NK-92 treated with Interleukin-12 subunit alpha and Interleukin-12 subunit beta, amount 100 ng/mL, for 24 hours (cell line): ENCODE results near the gene TET2.

Experiments used
- DNase-seq: peaks from one replicate; lab custom pipeline; 2025; lab: John Stamatoyannopoulos, UW

TET2 gene

GRCh38 chr4:105234582-105234981, 87.9 kb downstream of the TET2 start:
- no peak for DNase-seq

GRCh38 chr4:105236202-105236915, 89.7 kb downstream of the TET2 start:
- DNase-seq, result no peak

- DNase-seq, result no peak
Measured at GRCh38 chr4:105236916-105237311, 90.2 kb downstream of the TET2 start.

- DNase-seq, result no peak
Measured at GRCh38 chr4:105240037-105240436, 93.4 kb downstream of the TET2 start.

- no peak for DNase-seq
Measured at GRCh38 chr4:105241451-105241850, 94.8 kb downstream of the TET2 start.

GRCh38 chr4:105243446-105243845, 96.8 kb downstream of the TET2 start:
- no peak for DNase-seq

- DNase-seq, result no peak
Measured at GRCh38 chr4:105246712-105247111, 100.0 kb downstream of the TET2 start.

GRCh38 chr4:105248613-105249012, 101.9 kb downstream of the TET2 start:
- DNase-seq, result no peak

GRCh38 chr4:105257817-105258495, 111.3 kb downstream of the TET2 start:
- DNase-seq, result no peak

GRCh38 chr4:105265689-105266088, 119.0 kb downstream of the TET2 start:
- DNase-seq, result no peak

GRCh38 chr4:105267280-105267679, 120.6 kb downstream of the TET2 start:
- DNase-seq, result no peak

- no peak for DNase-seq
Measured at GRCh38 chr4:105272002-105272401, 125.3 kb downstream of the TET2 start.

- DNase-seq, result no peak
Measured at GRCh38 chr4:105273230-105273629, 126.6 kb downstream of the TET2 start.

GRCh38 chr4:105274090-105274489, 127.4 kb downstream of the TET2 start:
- DNase-seq, result no peak

- no peak for DNase-seq
Measured at GRCh38 chr4:105274504-105274903, 127.8 kb downstream of the TET2 start.

- DNase-seq, result no peak
Measured at GRCh38 chr4:105276361-105277104, 129.9 kb downstream of the TET2 start.

GRCh38 chr4:105277702-105278101, 131.0 kb downstream of the TET2 start:
- DNase-seq, result no peak

- DNase-seq, result no peak
Measured at GRCh38 chr4:105279314-105279713, 132.6 kb downstream of the TET2 start.

GRCh38 chr4:105280338-105281123, 133.9 kb downstream of the TET2 start:
- no peak for DNase-seq

- DNase-seq, result no peak
Measured at GRCh38 chr4:105281124-105281415, 134.4 kb downstream of the TET2 start.

- no peak for DNase-seq
Measured at GRCh38 chr4:105282489-105282888, 135.8 kb downstream of the TET2 start.

- no peak for DNase-seq
Measured at GRCh38 chr4:105283501-105283900, 136.8 kb downstream of the TET2 start.
